HCT116 (cell line): ENCODE data around the gene BBX. TPM values are rescaled to one million over a fixed set of nuclear protein-coding genes. Genes with fewer than 3 reads are reported as not detected.

Source experiments
- ATAC-seq: fragments of 200-7000 bp; cut with Tn5 transposase; 2 replicates; pipeline ENCODE4 v1.9.1; 2020; ENCODE audit warnings: mild to moderate bottlenecking, moderate library complexity
- BruUV-seq: library from RNA; stranded (reverse); fragments of 400-500 nt; replicated peaks from 2 replicates; lab custom pipeline; 2021; lab: Mats Ljungman, UMichigan
- CTCF ChIA-PET: fragments of 300-600 bp; sonication (Branson Sonifier 250); formaldehyde crosslinking; loops from one replicate; lab custom pipeline; 2021; ENCODE audit warnings: antibody characterized with exemption; lab: Charles Lee
- POLR2A ChIA-PET: fragments of 300-600, 350-600 bp; sonication (Branson Sonifier 250); formaldehyde crosslinking; loops from one replicate; lab custom pipeline; 2021; ENCODE audit warnings: antibody characterized with exemption; lab: Charles Lee
- RAD21 ChIA-PET, 2 experiments: fragments of 300-600 bp; sonication (Branson Sonifier 250); formaldehyde crosslinking; loops; one replicate each; lab custom pipeline; 2023; ENCODE audit warnings: low total read pairs in 2 of 2; ENCODE audit not compliant: uncharacterized antibody in 2 of 2, unreplicated experiment in 2 of 2, low non-redundant PET in 1 of 2; lab: Charles Lee
- DNase-seq: peaks from one replicate; pipeline ENCODE4 v3.0.0-alpha.2; 2010; ENCODE audit warnings: low read depth, low spot score
- H2AFZ ChIP-seq: fragments of 200-600 bp; shearing (Covaris generic), sonication (generic); 2 replicates; pipeline ENCODE4 v1.6.1; 2017; ENCODE audit warnings: low read depth, mixed run types, mixed read lengths, antibody characterized with exemption, low read length; ENCODE audit not compliant: poor library complexity, severe bottlenecking
- H3K27ac ChIP-seq: 2 replicates; pipeline ENCODE4 v1.5.1; 2012; ENCODE audit warnings: low read depth, low read length
- H3K27me3 ChIP-seq: fragments of 200-600 bp; sonication (generic); 2 replicates; pipeline ENCODE4 v1.6.1; 2016; ENCODE audit warnings: mixed run types, low read length, mixed read lengths; ENCODE audit not compliant: insufficient read depth
- H3K36me3 ChIP-seq, 2 experiments: fragments of 200-500 bp in 1 of 2; fragments of 200-600 bp in 1 of 2; sonication (Bioruptor generic) in 1 of 2; sonication (generic) in 1 of 2; 2 replicates each; pipeline versions ENCODE4 v1.5.1 to v1.6.1; 2014 to 2016; ENCODE audit warnings: low read length in 2 of 2, inconsistent platforms in 1 of 2, mixed read lengths in 1 of 2, mixed run types in 1 of 2; ENCODE audit not compliant: insufficient read depth in 2 of 2, control insufficient read depth in 1 of 2
- H3K4me1 ChIP-seq, 2 experiments: fragments of 200-600 bp in 1 of 2; sonication (generic) in 1 of 2; 2 replicates each; pipeline versions ENCODE4 v1.5.1 to v1.6.1; 2012 to 2017; ENCODE audit warnings: low read length in 2 of 2, inconsistent platforms in 1 of 2, mild to moderate bottlenecking in 1 of 2, mixed read lengths in 1 of 2, mixed run types in 1 of 2, moderate library complexity in 1 of 2; ENCODE audit not compliant: insufficient read depth in 2 of 2, control insufficient read depth in 1 of 2
- H3K4me2 ChIP-seq: fragments of 200-600 bp; sonication (generic); 2 replicates; pipeline ENCODE4 v1.6.1; 2017; ENCODE audit warnings: mixed run types, low read length, mixed read lengths
- H3K4me3 ChIP-seq, 2 experiments: fragments of 200-600 bp in 1 of 2; sonication (generic) in 1 of 2; replicated peaks in 1 of 2; 2 replicates each; pipeline ENCODE4 v1.5.1; 2011 to 2016; ENCODE audit warnings: low read length in 2 of 2, control low read depth in 1 of 2, low read depth in 1 of 2, mild to moderate bottlenecking in 1 of 2, mixed read lengths in 1 of 2, mixed run types in 1 of 2
- H3K79me2 ChIP-seq: fragments of 200-600 bp; sonication (generic); 2 replicates; pipeline ENCODE4 v1.6.1; 2017; ENCODE audit warnings: mild to moderate bottlenecking, mixed run types, low read length, moderate library complexity, mixed read lengths; ENCODE audit not compliant: insufficient read depth
- H3K9ac ChIP-seq: fragments of 200-600 bp; sonication (generic); 2 replicates; pipeline ENCODE4 v1.6.1; 2016; ENCODE audit warnings: low read length, mixed read lengths
- H3K9me2 ChIP-seq: fragments of 200-600 bp; sonication (generic), shearing (Covaris generic); 2 replicates; pipeline ENCODE4 v1.6.1; 2017; ENCODE audit warnings: mixed run types, mild to moderate bottlenecking, moderate library complexity; ENCODE audit not compliant: insufficient read depth
- H3K9me3 ChIP-seq, 2 experiments: fragments of 200-500 bp in 1 of 2; fragments of 200-600 bp in 1 of 2; sonication (Bioruptor generic) in 1 of 2; sonication (generic) in 1 of 2; 2 replicates each; pipeline ENCODE4 v1.6.1; 2014 to 2017; ENCODE audit warnings: low read length in 2 of 2, mixed read lengths in 2 of 2, inconsistent platforms in 1 of 2, low read depth in 1 of 2, mild to moderate bottlenecking in 1 of 2, mixed run types in 1 of 2, moderate library complexity in 1 of 2; ENCODE audit not compliant: control insufficient read depth in 1 of 2, insufficient read depth in 1 of 2
- H4K20me1 ChIP-seq: fragments of 200-600 bp; sonication (generic), shearing (Covaris generic); 2 replicates; pipeline ENCODE4 v1.6.1; 2017; ENCODE audit warnings: mixed run types, mild to moderate bottlenecking, moderate library complexity; ENCODE audit not compliant: insufficient read depth
- ELF1 ChIP-seq: IDR thresholded peaks from 2 replicates; pipeline ENCODE4 v1.6.1; 2012; ENCODE audit warnings: low read depth, borderline replicate concordance
- EZH2phosphoT487 ChIP-seq: fragments of 200-600 bp; IDR thresholded peaks from 2 replicates; pipeline ENCODE4 v1.6.1; 2018; ENCODE audit warnings: antibody characterized with exemption, borderline replicate concordance
- SP1 ChIP-seq: IDR thresholded peaks from 2 replicates; pipeline ENCODE4 v1.6.1; 2012; ENCODE audit warnings: low read depth
- SRF ChIP-seq: IDR thresholded peaks from 2 replicates; pipeline ENCODE4 v1.6.1; 2012; ENCODE audit warnings: low read depth
- ZFX ChIP-seq: fragments of 450-650 bp; IDR thresholded peaks from 2 replicates; pipeline ENCODE4 v1.6.1; 2017
- intact Hi-C: fragments of 100-400 bp; cut with micrococcal nuclease; formaldehyde crosslinking; loops from 2 replicates; pipeline ENCODE4 v1.10.0; 2022
- total RNA-seq: library from RNA; stranded (reverse); gene quantifications from one replicate; pipeline ENCODE4 v1.2.1, GENCODE V29; 2021; ENCODE audit not compliant: unreplicated experiment
- TF ChIP-seq, protein P1 (sequence below): IDR thresholded peaks from 2 replicates; pipeline ENCODE4 v1.6.1; 2012; ENCODE audit warnings: low read depth
- TF ChIP-seq, protein P2 (sequence below): IDR thresholded peaks from 2 replicates; pipeline ENCODE4 v1.6.1; 2011; ENCODE audit warnings: mild to moderate bottlenecking, low read length, moderate library complexity; ENCODE audit not compliant: insufficient replicate concordance; ENCODE audit errors: extremely low read depth
- TF ChIP-seq, protein P3 (sequence below): IDR thresholded peaks from 2 replicates; pipeline ENCODE4 v1.6.1; 2012

Gene BBX
- total RNA-seq, 1 experiment from 2014 or later = 55.6 TPM

- TF ChIP-seq SRF = no peak
- TF ChIP-seq SP1 = no peak
- TF ChIP-seq, protein P1, sequence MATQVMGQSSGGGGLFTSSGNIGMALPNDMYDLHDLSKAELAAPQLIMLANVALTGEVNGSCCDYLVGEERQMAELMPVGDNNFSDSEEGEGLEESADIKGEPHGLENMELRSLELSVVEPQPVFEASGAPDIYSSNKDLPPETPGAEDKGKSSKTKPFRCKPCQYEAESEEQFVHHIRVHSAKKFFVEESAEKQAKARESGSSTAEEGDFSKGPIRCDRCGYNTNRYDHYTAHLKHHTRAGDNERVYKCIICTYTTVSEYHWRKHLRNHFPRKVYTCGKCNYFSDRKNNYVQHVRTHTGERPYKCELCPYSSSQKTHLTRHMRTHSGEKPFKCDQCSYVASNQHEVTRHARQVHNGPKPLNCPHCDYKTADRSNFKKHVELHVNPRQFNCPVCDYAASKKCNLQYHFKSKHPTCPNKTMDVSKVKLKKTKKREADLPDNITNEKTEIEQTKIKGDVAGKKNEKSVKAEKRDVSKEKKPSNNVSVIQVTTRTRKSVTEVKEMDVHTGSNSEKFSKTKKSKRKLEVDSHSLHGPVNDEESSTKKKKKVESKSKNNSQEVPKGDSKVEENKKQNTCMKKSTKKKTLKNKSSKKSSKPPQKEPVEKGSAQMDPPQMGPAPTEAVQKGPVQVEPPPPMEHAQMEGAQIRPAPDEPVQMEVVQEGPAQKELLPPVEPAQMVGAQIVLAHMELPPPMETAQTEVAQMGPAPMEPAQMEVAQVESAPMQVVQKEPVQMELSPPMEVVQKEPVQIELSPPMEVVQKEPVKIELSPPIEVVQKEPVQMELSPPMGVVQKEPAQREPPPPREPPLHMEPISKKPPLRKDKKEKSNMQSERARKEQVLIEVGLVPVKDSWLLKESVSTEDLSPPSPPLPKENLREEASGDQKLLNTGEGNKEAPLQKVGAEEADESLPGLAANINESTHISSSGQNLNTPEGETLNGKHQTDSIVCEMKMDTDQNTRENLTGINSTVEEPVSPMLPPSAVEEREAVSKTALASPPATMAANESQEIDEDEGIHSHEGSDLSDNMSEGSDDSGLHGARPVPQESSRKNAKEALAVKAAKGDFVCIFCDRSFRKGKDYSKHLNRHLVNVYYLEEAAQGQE = no peak
- no peak for TF ChIP-seq ELF1
- TF ChIP-seq, protein P2, sequence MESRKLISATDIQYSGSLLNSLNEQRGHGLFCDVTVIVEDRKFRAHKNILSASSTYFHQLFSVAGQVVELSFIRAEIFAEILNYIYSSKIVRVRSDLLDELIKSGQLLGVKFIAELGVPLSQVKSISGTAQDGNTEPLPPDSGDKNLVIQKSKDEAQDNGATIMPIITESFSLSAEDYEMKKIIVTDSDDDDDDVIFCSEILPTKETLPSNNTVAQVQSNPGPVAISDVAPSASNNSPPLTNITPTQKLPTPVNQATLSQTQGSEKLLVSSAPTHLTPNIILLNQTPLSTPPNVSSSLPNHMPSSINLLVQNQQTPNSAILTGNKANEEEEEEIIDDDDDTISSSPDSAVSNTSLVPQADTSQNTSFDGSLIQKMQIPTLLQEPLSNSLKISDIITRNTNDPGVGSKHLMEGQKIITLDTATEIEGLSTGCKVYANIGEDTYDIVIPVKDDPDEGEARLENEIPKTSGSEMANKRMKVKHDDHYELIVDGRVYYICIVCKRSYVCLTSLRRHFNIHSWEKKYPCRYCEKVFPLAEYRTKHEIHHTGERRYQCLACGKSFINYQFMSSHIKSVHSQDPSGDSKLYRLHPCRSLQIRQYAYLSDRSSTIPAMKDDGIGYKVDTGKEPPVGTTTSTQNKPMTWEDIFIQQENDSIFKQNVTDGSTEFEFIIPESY = no peak
- TF ChIP-seq, protein P3, sequence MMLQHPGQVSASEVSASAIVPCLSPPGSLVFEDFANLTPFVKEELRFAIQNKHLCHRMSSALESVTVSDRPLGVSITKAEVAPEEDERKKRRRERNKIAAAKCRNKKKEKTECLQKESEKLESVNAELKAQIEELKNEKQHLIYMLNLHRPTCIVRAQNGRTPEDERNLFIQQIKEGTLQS = no peak
- no peak for TF ChIP-seq ZFX
- TF ChIP-seq EZH2phosphoT487 = no peak
- POLR2A ChIA-PET = no interaction called here
- Histone ChIP-seq H3K79me2 (no peaks in the 10 kb centered on the region), H3K9me3 (no peaks in the 10 kb centered on the region), H3K36me3 (peaks cover 7 to 15% of the 10 kb centered on the region in 2 experiments; a peak in 2 of 4 replicates), H2AFZ (no peak overlapping the region), H3K4me2 (no peak overlapping the region), H3K9ac (no peak overlapping the region), H4K20me1 (no peaks in the 10 kb centered on the region), H3K27me3 (no peaks in the 10 kb centered on the region), H3K9me2 (no peaks in the 10 kb centered on the region), H3K27ac (no peak overlapping the region), H3K4me3 (no peak overlapping the region), H3K4me1 (no peaks in the 10 kb centered on the region)
- RAD21 ChIA-PET = no interaction called here
- CTCF ChIA-PET = no interaction called here
- intact Hi-C loops = no loop called here
- ATAC-seq = no peak
- DNase-seq = no peak
- BruUV-seq = no TSS peak
Observed at GRCh38 chr3:107798381-107798780, 275.6 kb downstream of the BBX start.
